Stomach (tissue), 9 donors: ENCODE measurements around the gene SIN3B. TPM values are rescaled to one million over a fixed set of nuclear protein-coding genes. Genes with fewer than 3 reads are reported as not detected.

Source experiments
- DNase-seq, 2 donors: peaks; one replicate each; pipeline versions ENCODE4 v3.0.0 to v3.0.0-alpha.2; 2013 to 2019
- H3K27ac ChIP-seq, 5 donors: fragments of 200-600 bp in 4 of 5; sonication (generic) in 4 of 5; one replicate each; pipeline ENCODE4 v1.5.1; 2013 to 2019; ENCODE audit warnings: mild to moderate bottlenecking in 1 of 5, moderate library complexity in 1 of 5
- H3K27me3 ChIP-seq, 3 donors: fragments of 200-600 bp; sonication (generic); one replicate each; pipeline ENCODE4 v1.5.1; 2017 to 2019; ENCODE audit warnings: mixed run types in 1 of 3
- H3K36me3 ChIP-seq, 4 donors: fragments of 200-600 bp; sonication (generic); 1 replicate in 3 of 4; 2 replicates in 1 of 4; pipeline ENCODE4 v1.5.1; 2016 to 2019
- H3K4me1 ChIP-seq, 4 donors: fragments of 200-600 bp; sonication (generic); one replicate each; pipeline ENCODE4 v1.5.1; 2016 to 2019
- H3K4me3 ChIP-seq, 4 donors: fragments of 200-600 bp; sonication (generic) in 3 of 4; one replicate each; pipeline ENCODE4 v1.5.1; 2016 to 2019; ENCODE audit warnings: mild to moderate bottlenecking in 1 of 4
- H3K9me3 ChIP-seq, 4 donors: fragments of 200-600 bp; sonication (generic); one replicate each; pipeline ENCODE4 v1.5.1; 2016 to 2019
- EP300 ChIP-seq: sonication (generic); formaldehyde crosslinking; IDR thresholded peaks from one replicate; pipeline ENCODE4 v1.6.1; 2017; ENCODE audit warnings: antibody characterized with exemption
- POLR2A ChIP-seq, 4 donors: fragments of 450-650 bp; IDR thresholded peaks; one replicate each; pipeline ENCODE4 v1.6.1; 2016; ENCODE audit warnings: antibody characterized with exemption in 4 of 4, control low read depth in 2 of 4, mild to moderate bottlenecking in 1 of 4, moderate library complexity in 1 of 4
- POLR2AphosphoS5 ChIP-seq, 3 donors: sonication (generic); formaldehyde crosslinking; IDR thresholded peaks; one replicate each; pipeline ENCODE4 v1.6.1; 2016; ENCODE audit warnings: antibody characterized with exemption in 3 of 3
- WGBS, 5 donors: extraction: QIAGEN DNeasy Blood & Tissue Kit in 3 of 5; methylation state at CpG; one replicate each; pipeline versions ENCODE4 v1.1.5 to v1.1.7; 2013 to 2018; 5-methylcytosine and 5-hydroxymethylcytosine counted together
- intact Hi-C: fragments of 100-400 bp; cut with DNase I; formaldehyde crosslinking; loops from one replicate; pipeline ENCODE4 v1.15.1; 2023; ENCODE audit warnings: low total_unique reads
- polyA plus RNA-seq, 3 donors: library from polyadenylated mRNA; stranded (reverse); fragments of 200-250 nt; gene quantifications; one replicate each; pipeline ENCODE4 v1.2.3, GENCODE V29; 2013
- total RNA-seq, 5 donors: library from RNA; depleted of rRNA; stranded (reverse); fragments of >200 nt; gene quantifications; one replicate each; pipeline versions ENCODE4 v1.1.0 to v1.2.3, GENCODE V29; 2014 to 2016
- TF ChIP-seq, protein P1 (sequence below), 7 experiments: fragments of 450-650 bp in 4 of 7; fragments of 200-600 bp in 3 of 7; sonication (generic) in 3 of 7; IDR thresholded peaks; one replicate each; pipeline ENCODE4 v1.5.1; 2016 to 2019; ENCODE audit warnings: antibody characterized with exemption in 7 of 7, control low read depth in 2 of 7, mild to moderate bottlenecking in 1 of 7
- donor health status: healthy with polysubstance abuse.
- donor health status: Bipolar disorder and iron deficiency.
- donor health status: healthy.

SIN3B gene
- total and polyA plus RNA-seq, 8 donors, result 9.2 to 566 (median 62.4) TPM

DNA sequence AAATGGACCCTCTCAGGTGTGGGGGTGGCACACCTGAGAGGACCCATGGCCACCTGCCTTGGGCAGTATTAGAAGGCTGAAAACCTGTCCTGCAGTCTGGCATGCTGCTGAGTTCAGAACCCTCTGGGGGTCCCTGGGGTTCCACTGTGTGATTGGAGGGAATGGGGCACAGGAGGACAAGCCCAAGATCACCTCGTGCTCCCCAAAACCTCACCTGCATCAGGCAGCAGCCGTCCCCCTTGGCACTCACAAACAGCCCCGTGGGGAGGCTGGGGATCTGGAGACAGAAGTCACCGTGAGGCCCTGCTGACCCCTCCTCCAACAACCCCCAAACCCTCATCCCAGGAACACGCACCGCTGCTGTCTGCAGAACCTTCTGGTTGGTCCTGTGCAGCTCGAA lies 74.1 kb downstream of the SIN3B start:
- Histone ChIP-seq H3K4me3 (no peak overlapping the region), H3K4me1 (peaks cover 0 to under 1% (median 0%) of the 10 kb centered on the region in 4 donors), H3K27ac (no peak overlapping the region), H3K36me3 (no peaks in the 10 kb centered on the region), H3K9me3 (peaks cover 0 to 5% (median 2%) of the 10 kb centered on the region in 4 donors), H3K27me3 (peaks cover 0 to 14% (median 0%) of the 10 kb centered on the region in 3 donors)
- DNase-seq, result no peak
- intact Hi-C loops, result loop anchor here (10.0 kb wide), 1 partner anchor 129 kb away; no protein-coding TSS in a partner anchor
- TF ChIP-seq EP300, result no peak
- TF ChIP-seq POLR2A (IDR thresholded peaks at IDR 0.05), result no peak
- TF ChIP-seq, protein P1, sequence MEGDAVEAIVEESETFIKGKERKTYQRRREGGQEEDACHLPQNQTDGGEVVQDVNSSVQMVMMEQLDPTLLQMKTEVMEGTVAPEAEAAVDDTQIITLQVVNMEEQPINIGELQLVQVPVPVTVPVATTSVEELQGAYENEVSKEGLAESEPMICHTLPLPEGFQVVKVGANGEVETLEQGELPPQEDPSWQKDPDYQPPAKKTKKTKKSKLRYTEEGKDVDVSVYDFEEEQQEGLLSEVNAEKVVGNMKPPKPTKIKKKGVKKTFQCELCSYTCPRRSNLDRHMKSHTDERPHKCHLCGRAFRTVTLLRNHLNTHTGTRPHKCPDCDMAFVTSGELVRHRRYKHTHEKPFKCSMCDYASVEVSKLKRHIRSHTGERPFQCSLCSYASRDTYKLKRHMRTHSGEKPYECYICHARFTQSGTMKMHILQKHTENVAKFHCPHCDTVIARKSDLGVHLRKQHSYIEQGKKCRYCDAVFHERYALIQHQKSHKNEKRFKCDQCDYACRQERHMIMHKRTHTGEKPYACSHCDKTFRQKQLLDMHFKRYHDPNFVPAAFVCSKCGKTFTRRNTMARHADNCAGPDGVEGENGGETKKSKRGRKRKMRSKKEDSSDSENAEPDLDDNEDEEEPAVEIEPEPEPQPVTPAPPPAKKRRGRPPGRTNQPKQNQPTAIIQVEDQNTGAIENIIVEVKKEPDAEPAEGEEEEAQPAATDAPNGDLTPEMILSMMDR (IDR thresholded peaks at IDR 0.05), result no peak
- TF ChIP-seq POLR2AphosphoS5 (IDR thresholded peaks at IDR 0.05), result no peak
- 81 to 93% (median 86%) methylated on average over 6 to 7 of the region's 7 CpGs for WGBS, 5 donors

DNA sequence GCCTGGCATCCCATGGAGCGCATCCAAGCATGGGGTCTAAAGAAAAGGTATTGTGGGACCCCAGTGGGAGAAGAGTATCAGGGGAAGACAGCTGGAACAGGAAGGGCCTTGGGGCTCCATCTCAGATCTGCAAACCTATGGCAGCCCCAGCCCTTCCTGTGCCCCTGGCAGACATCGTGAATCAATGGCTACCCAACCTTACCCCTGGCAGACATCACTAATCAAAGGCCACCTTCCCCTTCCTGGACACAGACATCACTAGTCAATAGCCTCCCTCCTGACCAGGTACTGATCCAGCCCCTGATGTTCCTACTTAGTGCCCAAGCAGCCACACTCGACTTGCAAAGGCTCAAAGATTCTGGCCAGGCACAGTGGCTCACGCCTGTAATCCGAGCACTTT lies 75.4 kb downstream of the SIN3B start:
- peaks cover 0 to 5% (median 2%) of the 10 kb centered on the region in 4 donors for H3K9me3 ChIP-seq
- no peak for DNase-seq
- TF ChIP-seq POLR2A (IDR thresholded peaks at IDR 0.05) (no peak), POLR2AphosphoS5 (IDR thresholded peaks at IDR 0.05) (no peak), EP300 (no peak)
- TF ChIP-seq, protein P1 (IDR thresholded peaks at IDR 0.05), result no peak
- no peak overlapping the region for H3K4me3 ChIP-seq
- H3K27me3 ChIP-seq, result peaks cover 0 to 14% (median 0%) of the 10 kb centered on the region in 3 donors
- no peaks in the 10 kb centered on the region for H3K36me3 ChIP-seq
- intact Hi-C loops, result loop anchor here (10.0 kb wide), 1 partner anchor 130 kb away; no protein-coding TSS in a partner anchor
- H3K27ac ChIP-seq, result no peak overlapping the region
- H3K4me1 ChIP-seq, result no peaks in the 10 kb centered on the region
- WGBS, 5 donors, result 45 to 92% (median 71%) methylated on average over 4 to 5 of the region's 5 CpGs

DNA sequence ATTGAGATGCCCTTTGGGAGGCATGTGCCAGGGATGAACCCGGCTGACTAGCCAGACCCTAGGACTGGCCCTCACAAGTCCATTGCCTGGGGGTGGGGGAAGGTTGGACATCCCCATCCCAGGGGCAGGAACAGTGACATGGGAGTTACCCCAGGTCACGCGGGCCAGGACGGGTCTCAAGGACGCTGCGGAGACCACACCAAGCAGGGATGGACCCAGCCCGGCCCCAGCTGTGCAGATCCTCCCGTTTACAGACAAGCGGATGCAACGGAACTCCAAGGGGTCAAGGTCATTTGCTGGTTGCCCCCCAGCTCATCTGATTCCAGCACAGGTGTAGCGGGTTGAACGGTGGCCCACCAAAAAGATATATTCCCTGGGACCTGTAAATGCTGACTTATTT lies 79.6 kb downstream of the SIN3B start:
- no peak for TF ChIP-seq POLR2A (IDR thresholded peaks at IDR 0.05)
- TF ChIP-seq, protein P1 (IDR thresholded peaks at IDR 0.05), result no peak
- no peak for TF ChIP-seq POLR2AphosphoS5 (IDR thresholded peaks at IDR 0.05)
- no peaks in the 10 kb centered on the region for H3K36me3 ChIP-seq
- H3K4me3 ChIP-seq, result no peak overlapping the region
- H3K9me3 ChIP-seq, result peaks cover 12 to 31% (median 29%) of the 10 kb centered on the region in 4 donors
- H3K27me3 ChIP-seq, result peaks cover 0 to 14% (median 0%) of the 10 kb centered on the region in 3 donors
- H3K27ac ChIP-seq, result no peak overlapping the region
- no peak for DNase-seq
- no peaks in the 10 kb centered on the region for H3K4me1 ChIP-seq
- 72 to 85% (median 76%) methylated on average over 4 to 12 of the region's 12 CpGs for WGBS, 5 donors
- intact Hi-C loops, result loop anchor here (10.0 kb wide), 1 partner anchor 134 kb away; no protein-coding TSS in a partner anchor

DNA sequence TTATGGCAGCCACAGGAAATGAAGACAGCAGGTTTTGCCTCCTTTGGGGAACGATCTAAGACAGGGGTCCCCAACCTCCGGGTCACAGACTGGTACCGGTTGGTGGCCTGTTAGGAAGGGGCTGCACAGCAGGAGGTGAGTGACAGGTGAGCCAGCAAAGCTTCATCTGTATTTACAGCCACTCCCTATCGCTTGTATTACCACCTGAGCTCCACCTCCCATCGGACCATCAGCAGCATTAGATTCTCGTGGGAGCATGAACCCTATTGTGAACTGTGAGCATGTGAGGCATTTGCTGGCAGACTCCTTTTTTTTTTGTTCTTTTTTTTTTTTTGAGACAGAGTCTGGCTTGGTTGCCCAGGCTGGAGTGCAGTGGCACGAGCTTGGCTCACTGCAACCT lies 81.8 kb downstream of the SIN3B start:
- TF ChIP-seq, protein P1 (IDR thresholded peaks at IDR 0.05), result no peak
- TF ChIP-seq EP300 (no peak), POLR2AphosphoS5 (IDR thresholded peaks at IDR 0.05) (no peak), POLR2A (IDR thresholded peaks at IDR 0.05) (no peak)
- H3K4me1 ChIP-seq, result no peaks in the 10 kb centered on the region
- no peaks in the 10 kb centered on the region for H3K36me3 ChIP-seq
- peaks cover 0 to 7% (median 0%) of the 10 kb centered on the region in 3 donors for H3K27me3 ChIP-seq
- WGBS, 5 donors, result 87 to 92% (median 90%) methylated on average over 7 of the region's 7 CpGs
- H3K4me3 ChIP-seq, result no peak overlapping the region
- no peak overlapping the region for H3K27ac ChIP-seq
- intact Hi-C loops, result no loop called here
- no peak for DNase-seq
- peaks cover 12 to 46% (median 43%) of the 10 kb centered on the region in 4 donors for H3K9me3 ChIP-seq
